DOHH2 (cell line): ENCODE data around the gene IGFBP3.

Source experiments
- H3F3A ChIP-seq: fragments of 200-600 bp; sonication (generic), shearing (Covaris generic); 2 replicates; pipeline ENCODE4 v1.6.0; 2016; ENCODE audit warnings: antibody characterized with exemption, mild to moderate bottlenecking; ENCODE audit not compliant: control insufficient read depth, insufficient read depth
- H3K27ac ChIP-seq: fragments of 200-600 bp; sonication (generic); 2 replicates; pipeline ENCODE4 v1.5.1; 2014; ENCODE audit warnings: low read depth, mild to moderate bottlenecking, low read length, moderate library complexity
- H3K27me3 ChIP-seq: fragments of 200-600 bp; sonication (generic); 2 replicates; pipeline ENCODE4 v1.6.1; 2014; ENCODE audit warnings: mild to moderate bottlenecking, low read length, mixed read lengths; ENCODE audit not compliant: control insufficient read depth
- H3K36me3 ChIP-seq: fragments of 200-600 bp; sonication (generic); 2 replicates; pipeline ENCODE4 v1.6.1; 2014; ENCODE audit warnings: mild to moderate bottlenecking, low read length, moderate library complexity, mixed read lengths; ENCODE audit not compliant: control insufficient read depth
- H3K4me1 ChIP-seq: fragments of 200-600 bp; sonication (generic); 2 replicates; pipeline ENCODE4 v1.6.1; 2014; ENCODE audit warnings: mild to moderate bottlenecking, low read length, mixed read lengths; ENCODE audit not compliant: control insufficient read depth
- H3K4me2 ChIP-seq: fragments of 200-600 bp; sonication (generic); 2 replicates; pipeline ENCODE4 v1.6.0; 2014; ENCODE audit warnings: mild to moderate bottlenecking, low read length, moderate library complexity
- H3K4me3 ChIP-seq: fragments of 200-600 bp; sonication (generic); 2 replicates; pipeline ENCODE4 v1.5.1; 2014; ENCODE audit warnings: mild to moderate bottlenecking, low read length, mixed read lengths
- H3K79me2 ChIP-seq: fragments of 200-600 bp; sonication (generic); 2 replicates; pipeline ENCODE4 v1.6.1; 2014; ENCODE audit warnings: mild to moderate bottlenecking, low read length, mixed read lengths; ENCODE audit not compliant: control insufficient read depth
- H3K9me2 ChIP-seq: fragments of 200-600 bp; sonication (generic); replicated peaks from 2 replicates; pipeline ENCODE4 v1.6.1; 2014; ENCODE audit warnings: mild to moderate bottlenecking, low read length, mixed read lengths; ENCODE audit not compliant: control insufficient read depth
- H3K9me3 ChIP-seq: fragments of 200-600 bp; sonication (generic); 2 replicates; pipeline ENCODE4 v1.6.1; 2014; ENCODE audit warnings: antibody characterized with exemption, low read length, mixed read lengths; ENCODE audit not compliant: control insufficient read depth, insufficient read depth
- H4K20me1 ChIP-seq: fragments of 200-600 bp; sonication (generic); 2 replicates; pipeline ENCODE4 v1.6.0; 2014; ENCODE audit warnings: low read depth, mild to moderate bottlenecking, antibody characterized with exemption, low read length, moderate library complexity; ENCODE audit not compliant: control insufficient read depth, insufficient read depth
- EZH2phosphoT487 ChIP-seq: fragments of 200-600 bp; sonication (generic); IDR thresholded peaks from 2 replicates; pipeline ENCODE4 v1.6.1; 2017; ENCODE audit warnings: borderline replicate concordance, mild to moderate bottlenecking, antibody characterized with exemption, low read length, moderate library complexity, mixed read lengths
- TF ChIP-seq, protein P1 (sequence below): fragments of 200-600 bp; sonication (generic); IDR thresholded peaks from one replicate; pipeline ENCODE4 v1.5.1; 2014; ENCODE audit warnings: antibody characterized with exemption, mild to moderate bottlenecking, low read depth, low read length; ENCODE audit not compliant: poor library complexity, severe bottlenecking

IGFBP3 gene

GRCh38 chr7:45890902-45891461, 30.1 kb downstream of the IGFBP3 start:
- Histone ChIP-seq H3K27ac (no peak overlapping the region), H3K9me3 (no peaks in the 10 kb centered on the region), H3K36me3 (no peaks in the 10 kb centered on the region), H3F3A (no peaks in the 10 kb centered on the region), H3K4me1 (no peaks in the 10 kb centered on the region), H3K4me3 (no peak overlapping the region), H3K79me2 (no peaks in the 10 kb centered on the region), H3K27me3 (peaks cover 35% of the 10 kb centered on the region), H3K9me2 (no peaks in the 10 kb centered on the region), H4K20me1 (no peaks in the 10 kb centered on the region), H3K4me2 (no peak overlapping the region)
- no peak for TF ChIP-seq EZH2phosphoT487
- TF ChIP-seq, protein P1, sequence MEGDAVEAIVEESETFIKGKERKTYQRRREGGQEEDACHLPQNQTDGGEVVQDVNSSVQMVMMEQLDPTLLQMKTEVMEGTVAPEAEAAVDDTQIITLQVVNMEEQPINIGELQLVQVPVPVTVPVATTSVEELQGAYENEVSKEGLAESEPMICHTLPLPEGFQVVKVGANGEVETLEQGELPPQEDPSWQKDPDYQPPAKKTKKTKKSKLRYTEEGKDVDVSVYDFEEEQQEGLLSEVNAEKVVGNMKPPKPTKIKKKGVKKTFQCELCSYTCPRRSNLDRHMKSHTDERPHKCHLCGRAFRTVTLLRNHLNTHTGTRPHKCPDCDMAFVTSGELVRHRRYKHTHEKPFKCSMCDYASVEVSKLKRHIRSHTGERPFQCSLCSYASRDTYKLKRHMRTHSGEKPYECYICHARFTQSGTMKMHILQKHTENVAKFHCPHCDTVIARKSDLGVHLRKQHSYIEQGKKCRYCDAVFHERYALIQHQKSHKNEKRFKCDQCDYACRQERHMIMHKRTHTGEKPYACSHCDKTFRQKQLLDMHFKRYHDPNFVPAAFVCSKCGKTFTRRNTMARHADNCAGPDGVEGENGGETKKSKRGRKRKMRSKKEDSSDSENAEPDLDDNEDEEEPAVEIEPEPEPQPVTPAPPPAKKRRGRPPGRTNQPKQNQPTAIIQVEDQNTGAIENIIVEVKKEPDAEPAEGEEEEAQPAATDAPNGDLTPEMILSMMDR = peak; percentile 81

DNA sequence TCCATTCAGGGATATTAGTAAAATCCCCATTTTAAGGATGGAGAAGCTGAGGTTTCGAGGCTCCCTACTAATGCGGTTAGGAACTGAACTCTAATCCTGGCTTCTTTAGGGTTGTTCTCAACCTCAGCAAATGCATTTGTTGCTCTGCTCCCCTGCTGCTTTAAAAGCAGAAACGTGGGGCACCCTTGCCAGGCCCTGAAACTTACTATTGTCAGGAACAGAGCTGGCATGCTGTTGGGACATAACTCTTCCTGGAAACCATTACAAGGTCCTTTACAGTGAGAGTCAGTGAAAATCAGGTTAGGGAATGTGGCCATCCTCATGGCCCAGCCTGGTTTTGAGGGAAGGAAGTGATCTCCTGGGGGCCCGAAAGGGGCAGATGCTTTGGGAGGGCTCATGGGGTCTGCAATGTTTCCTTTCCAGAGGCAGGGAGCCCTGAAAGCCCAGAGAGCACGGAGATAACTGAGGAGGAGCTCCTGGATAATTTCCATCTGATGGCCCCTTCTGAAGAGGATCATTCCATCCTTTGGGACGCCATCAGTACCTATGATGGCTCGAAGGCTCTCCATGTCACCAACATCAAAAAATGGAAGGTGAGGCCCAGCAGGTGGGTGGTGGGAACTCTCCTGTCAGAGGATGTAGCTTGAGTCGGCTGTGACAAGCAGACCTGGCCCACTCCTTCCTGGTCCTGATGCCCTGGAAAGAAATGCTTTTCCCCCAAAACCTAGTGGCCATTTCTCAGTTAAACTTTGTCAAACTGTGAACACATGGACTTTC, 30.8 kb downstream of the IGFBP3 start:
- no peaks in the 10 kb centered on the region for H3K36me3 ChIP-seq
- H3K4me1 ChIP-seq = no peaks in the 10 kb centered on the region
- H3K4me2 ChIP-seq = no peak overlapping the region

GRCh38 chr7:45889367-45890067, 31.6 kb downstream of the IGFBP3 start:
- H3F3A ChIP-seq = no peaks in the 10 kb centered on the region
- no peaks in the 10 kb centered on the region for H3K9me2 ChIP-seq
- no peak overlapping the region for H3K27ac ChIP-seq
- no peak overlapping the region for H3K4me2 ChIP-seq
- H3K36me3 ChIP-seq = no peaks in the 10 kb centered on the region
- no peaks in the 10 kb centered on the region for H3K4me1 ChIP-seq
- H3K9me3 ChIP-seq = no peaks in the 10 kb centered on the region
- H3K27me3 ChIP-seq = peaks cover 35% of the 10 kb centered on the region
- no peaks in the 10 kb centered on the region for H3K79me2 ChIP-seq
- no peak overlapping the region for H3K4me3 ChIP-seq
- TF ChIP-seq, protein P1 = no peak
- TF ChIP-seq EZH2phosphoT487 = no peak
- no peaks in the 10 kb centered on the region for H4K20me1 ChIP-seq

More for the DNA sequence above, 30.8 kb downstream of the IGFBP3 start:
- no peak overlapping the region for H3K27ac ChIP-seq
- no peak for TF ChIP-seq EZH2phosphoT487
- TF ChIP-seq, protein P1 = no peak
- no peak overlapping the region for H3K4me3 ChIP-seq
- H3K9me2 ChIP-seq = no peaks in the 10 kb centered on the region
- no peaks in the 10 kb centered on the region for H3K9me3 ChIP-seq
- H3K79me2 ChIP-seq = no peaks in the 10 kb centered on the region
- H3F3A ChIP-seq = no peaks in the 10 kb centered on the region
- H4K20me1 ChIP-seq = no peaks in the 10 kb centered on the region
- peaks cover 35% of the 10 kb centered on the region for H3K27me3 ChIP-seq
